ENCODE results near the gene EPHB2. TPM values are rescaled to one million over a fixed set of nuclear protein-coding genes. Genes with fewer than 3 reads are reported as not detected.

The EPHB2 gene
- total RNA-seq, 1 donor from 2014 or later: 10.7 TPM

DNA sequence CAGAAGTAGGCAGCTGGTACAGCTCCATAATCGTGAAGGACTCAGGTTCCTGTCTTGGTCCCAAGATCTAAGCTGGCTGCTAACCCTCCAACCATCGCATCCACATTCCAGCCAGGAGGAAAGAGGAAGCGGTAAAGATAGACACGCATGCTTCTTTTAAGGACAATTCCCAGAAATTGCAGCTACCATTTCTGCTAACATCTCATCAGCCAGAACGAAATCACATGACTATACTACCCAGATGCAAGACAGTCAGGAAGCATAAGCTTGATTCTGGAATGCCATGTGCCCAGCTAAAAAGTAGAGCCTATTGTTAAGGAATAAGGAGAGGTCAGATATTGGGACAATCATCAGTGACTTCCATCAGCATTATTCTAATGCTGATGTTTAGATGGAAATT, 110.4 kb downstream of the EPHB2 start:
- no peaks in the 10 kb centered on the region for H3K36me3 Mint-ChIP-seq (ENCODE audit: low read depth, unreplicated experiment)
- DNase-seq (ENCODE audit: low spot score): no peak
- TF ChIP-seq, protein P1, sequence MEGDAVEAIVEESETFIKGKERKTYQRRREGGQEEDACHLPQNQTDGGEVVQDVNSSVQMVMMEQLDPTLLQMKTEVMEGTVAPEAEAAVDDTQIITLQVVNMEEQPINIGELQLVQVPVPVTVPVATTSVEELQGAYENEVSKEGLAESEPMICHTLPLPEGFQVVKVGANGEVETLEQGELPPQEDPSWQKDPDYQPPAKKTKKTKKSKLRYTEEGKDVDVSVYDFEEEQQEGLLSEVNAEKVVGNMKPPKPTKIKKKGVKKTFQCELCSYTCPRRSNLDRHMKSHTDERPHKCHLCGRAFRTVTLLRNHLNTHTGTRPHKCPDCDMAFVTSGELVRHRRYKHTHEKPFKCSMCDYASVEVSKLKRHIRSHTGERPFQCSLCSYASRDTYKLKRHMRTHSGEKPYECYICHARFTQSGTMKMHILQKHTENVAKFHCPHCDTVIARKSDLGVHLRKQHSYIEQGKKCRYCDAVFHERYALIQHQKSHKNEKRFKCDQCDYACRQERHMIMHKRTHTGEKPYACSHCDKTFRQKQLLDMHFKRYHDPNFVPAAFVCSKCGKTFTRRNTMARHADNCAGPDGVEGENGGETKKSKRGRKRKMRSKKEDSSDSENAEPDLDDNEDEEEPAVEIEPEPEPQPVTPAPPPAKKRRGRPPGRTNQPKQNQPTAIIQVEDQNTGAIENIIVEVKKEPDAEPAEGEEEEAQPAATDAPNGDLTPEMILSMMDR (IDR thresholded peaks at IDR 0.05; ENCODE audit: unreplicated experiment): no peak
- peaks cover 4% of the 10 kb centered on the region for H3K27me3 Mint-ChIP-seq (ENCODE audit: unreplicated experiment)
- no peak overlapping the region for H3K27ac Mint-ChIP-seq (ENCODE audit: unreplicated experiment)
- no peaks in the 10 kb centered on the region for H3K9me3 Mint-ChIP-seq (ENCODE audit: unreplicated experiment)
- no peak overlapping the region for H3K4me3 Mint-ChIP-seq (ENCODE audit: unreplicated experiment)
- peaks cover 10% of the 10 kb centered on the region for H3K4me1 Mint-ChIP-seq (ENCODE audit: unreplicated experiment)

DNA sequence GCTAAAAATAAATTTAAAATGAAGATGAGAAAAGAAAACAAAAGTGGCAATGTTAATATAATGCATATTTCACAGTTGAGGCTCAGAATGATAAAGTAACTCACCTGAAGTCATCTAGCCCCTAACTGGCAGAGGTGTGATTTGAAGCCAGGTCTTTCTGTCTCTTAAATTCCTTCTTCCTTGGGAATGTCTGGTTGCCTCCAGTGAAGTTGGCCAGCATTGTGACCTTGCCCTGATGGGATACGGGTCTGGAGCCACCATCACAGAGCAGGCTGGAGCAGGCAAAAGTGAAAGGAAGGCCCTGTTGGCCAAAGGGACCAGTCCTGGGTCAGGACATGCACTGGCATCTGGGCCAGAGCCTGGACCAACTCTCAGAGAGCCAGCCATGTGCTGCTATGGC, 111.7 kb downstream of the EPHB2 start:
- Mint-ChIP-seq H3K36me3 (ENCODE audit: low read depth, unreplicated experiment) (no peaks in the 10 kb centered on the region), H3K4me1 (ENCODE audit: unreplicated experiment) (peaks cover 19% of the 10 kb centered on the region), H3K9me3 (ENCODE audit: unreplicated experiment) (no peaks in the 10 kb centered on the region), H3K27ac (ENCODE audit: unreplicated experiment) (no peak overlapping the region), H3K27me3 (ENCODE audit: unreplicated experiment) (peaks cover 4% of the 10 kb centered on the region), H3K4me3 (ENCODE audit: unreplicated experiment) (no peak overlapping the region)
- TF ChIP-seq, protein P1 (IDR thresholded peaks at IDR 0.05; ENCODE audit: unreplicated experiment): no peak
- DNase-seq (ENCODE audit: low spot score): no peak

DNA sequence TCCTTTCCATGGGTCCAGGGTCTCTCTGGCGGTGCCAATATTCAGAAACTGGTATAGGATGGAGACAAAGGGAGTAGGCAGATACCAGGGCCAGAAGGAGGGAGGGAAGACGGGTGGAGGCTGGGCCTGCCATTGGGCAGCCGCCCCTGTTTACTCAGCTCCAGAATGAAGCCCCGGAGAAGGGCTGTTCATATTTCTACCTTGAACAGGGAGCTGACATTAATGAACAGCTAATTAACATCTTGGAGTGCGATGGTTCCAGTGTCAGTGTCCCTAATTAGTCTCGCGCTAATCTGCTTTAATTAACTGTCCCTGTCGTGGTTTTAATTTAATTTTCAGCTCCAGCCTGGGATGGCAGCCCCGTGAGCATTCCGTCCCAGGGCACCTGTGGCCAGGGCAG, 113.8 kb downstream of the EPHB2 start:
- H3K36me3 Mint-ChIP-seq (ENCODE audit: low read depth, unreplicated experiment): peaks cover 2% of the 10 kb centered on the region
- peaks cover 21% of the 10 kb centered on the region for H3K4me1 Mint-ChIP-seq (ENCODE audit: unreplicated experiment)
- TF ChIP-seq, protein P1 (IDR thresholded peaks at IDR 0.05; ENCODE audit: unreplicated experiment): no peak
- no peak for DNase-seq (ENCODE audit: low spot score)
- peaks cover 2% of the 10 kb centered on the region for H3K27me3 Mint-ChIP-seq (ENCODE audit: unreplicated experiment)
- H3K27ac Mint-ChIP-seq (ENCODE audit: unreplicated experiment): no peak overlapping the region
- H3K4me3 Mint-ChIP-seq (ENCODE audit: unreplicated experiment): no peak overlapping the region
- no peaks in the 10 kb centered on the region for H3K9me3 Mint-ChIP-seq (ENCODE audit: unreplicated experiment)

DNA sequence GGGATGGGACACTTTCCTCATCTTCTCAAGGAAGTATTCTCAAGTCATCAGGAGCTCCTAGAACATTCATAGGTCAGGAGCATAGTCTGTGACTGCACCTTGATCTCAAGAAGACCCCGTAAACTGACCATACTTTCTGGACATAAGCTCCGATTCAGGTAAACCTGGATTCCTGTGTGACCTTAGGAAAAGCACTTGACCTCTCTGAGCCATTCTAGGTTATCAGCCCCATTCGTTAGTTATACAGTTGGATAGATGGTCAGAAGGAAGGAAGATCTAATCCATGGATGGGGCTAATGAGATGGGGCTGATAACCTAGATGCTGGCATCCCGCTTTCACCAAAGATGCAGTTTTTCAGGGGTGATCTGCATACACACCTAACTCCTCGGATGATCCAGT, 114.3 kb downstream of the EPHB2 start:
- Mint-ChIP-seq H3K36me3 (ENCODE audit: low read depth, unreplicated experiment) (peaks cover 3% of the 10 kb centered on the region), H3K9me3 (ENCODE audit: unreplicated experiment) (no peaks in the 10 kb centered on the region), H3K27ac (ENCODE audit: unreplicated experiment) (no peak overlapping the region), H3K4me1 (ENCODE audit: unreplicated experiment) (peaks cover 25% of the 10 kb centered on the region), H3K4me3 (ENCODE audit: unreplicated experiment) (no peak overlapping the region), H3K27me3 (ENCODE audit: unreplicated experiment) (peaks cover 2% of the 10 kb centered on the region)
- TF ChIP-seq, protein P1 (IDR thresholded peaks at IDR 0.05; ENCODE audit: unreplicated experiment): no peak
- DNase-seq (ENCODE audit: low spot score): no peak

DNA sequence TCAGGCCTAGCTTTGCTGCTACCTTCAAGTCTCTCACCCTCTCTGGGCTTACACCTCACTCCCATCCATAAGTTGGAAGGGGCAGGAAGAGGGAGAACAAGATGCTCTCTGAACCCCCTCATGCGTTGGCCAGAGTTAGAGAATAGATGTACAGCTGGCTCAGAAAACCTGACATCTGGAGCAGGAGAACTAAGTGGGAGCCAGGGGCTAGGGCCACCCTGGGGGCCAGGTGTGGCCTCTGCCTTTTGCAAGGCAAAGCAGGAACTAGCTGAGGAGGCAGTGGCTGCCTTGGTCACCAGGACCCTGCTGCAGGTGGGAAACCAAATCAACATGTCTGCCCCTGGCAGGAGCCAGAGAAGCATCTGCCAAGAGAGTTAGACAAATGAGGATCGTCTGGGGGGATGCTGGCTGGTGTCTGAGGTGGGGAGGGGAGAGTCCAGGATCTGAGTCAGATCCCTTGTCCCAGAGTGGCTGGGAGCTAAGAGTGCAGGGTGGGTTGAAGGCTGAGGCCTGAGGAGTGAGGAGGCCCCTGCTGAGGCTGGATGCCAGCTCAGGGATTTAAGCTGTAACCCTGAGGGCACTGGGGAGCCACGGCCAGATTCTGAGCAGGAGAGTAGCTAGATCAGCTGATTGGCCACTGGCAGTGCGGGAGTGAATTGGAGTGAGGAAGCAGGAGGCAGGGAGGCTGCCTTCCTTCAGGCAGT, 115.0 kb downstream of the EPHB2 start:
- Mint-ChIP-seq H3K9me3 (ENCODE audit: unreplicated experiment) (no peaks in the 10 kb centered on the region), H3K27ac (ENCODE audit: unreplicated experiment) (no peak overlapping the region), H3K4me3 (ENCODE audit: unreplicated experiment) (no peak overlapping the region), H3K27me3 (ENCODE audit: unreplicated experiment) (peaks cover 2% of the 10 kb centered on the region), H3K36me3 (ENCODE audit: low read depth, unreplicated experiment) (peaks cover 3% of the 10 kb centered on the region), H3K4me1 (ENCODE audit: unreplicated experiment) (peaks cover 25% of the 10 kb centered on the region)
- DNase-seq (ENCODE audit: low spot score): no peak
- TF ChIP-seq, protein P1 (IDR thresholded peaks at IDR 0.05; ENCODE audit: unreplicated experiment): no peak

All from endothelial cell (in vitro differentiated cells).